H54 (cell line): ENCODE data around the gene PCID2.
"Not testable (repeated sequence)": the region's sequence is repeated elsewhere in the genome, so short reads cannot be mapped to it uniquely, and the experiment has no call there.

Experiments used
- DNase-seq: peaks from one replicate; pipeline ENCODE4 v3.0.0; 2011; ENCODE audit warnings: low spot score, mixed read lengths; ENCODE audit not compliant: insufficient read length
- FAIRE-seq: peaks from 3 replicates; lab custom pipeline; 2011; peaks lifted over from hg19 to GRCh38; lab: Jason Lieb, UNC
- POLR2A ChIP-seq: IDR thresholded peaks from 2 replicates; pipeline ENCODE4 v1.6.1; 2011; ENCODE audit warnings: low read depth, mild to moderate bottlenecking, low read length

The PCID2 gene

DNA sequence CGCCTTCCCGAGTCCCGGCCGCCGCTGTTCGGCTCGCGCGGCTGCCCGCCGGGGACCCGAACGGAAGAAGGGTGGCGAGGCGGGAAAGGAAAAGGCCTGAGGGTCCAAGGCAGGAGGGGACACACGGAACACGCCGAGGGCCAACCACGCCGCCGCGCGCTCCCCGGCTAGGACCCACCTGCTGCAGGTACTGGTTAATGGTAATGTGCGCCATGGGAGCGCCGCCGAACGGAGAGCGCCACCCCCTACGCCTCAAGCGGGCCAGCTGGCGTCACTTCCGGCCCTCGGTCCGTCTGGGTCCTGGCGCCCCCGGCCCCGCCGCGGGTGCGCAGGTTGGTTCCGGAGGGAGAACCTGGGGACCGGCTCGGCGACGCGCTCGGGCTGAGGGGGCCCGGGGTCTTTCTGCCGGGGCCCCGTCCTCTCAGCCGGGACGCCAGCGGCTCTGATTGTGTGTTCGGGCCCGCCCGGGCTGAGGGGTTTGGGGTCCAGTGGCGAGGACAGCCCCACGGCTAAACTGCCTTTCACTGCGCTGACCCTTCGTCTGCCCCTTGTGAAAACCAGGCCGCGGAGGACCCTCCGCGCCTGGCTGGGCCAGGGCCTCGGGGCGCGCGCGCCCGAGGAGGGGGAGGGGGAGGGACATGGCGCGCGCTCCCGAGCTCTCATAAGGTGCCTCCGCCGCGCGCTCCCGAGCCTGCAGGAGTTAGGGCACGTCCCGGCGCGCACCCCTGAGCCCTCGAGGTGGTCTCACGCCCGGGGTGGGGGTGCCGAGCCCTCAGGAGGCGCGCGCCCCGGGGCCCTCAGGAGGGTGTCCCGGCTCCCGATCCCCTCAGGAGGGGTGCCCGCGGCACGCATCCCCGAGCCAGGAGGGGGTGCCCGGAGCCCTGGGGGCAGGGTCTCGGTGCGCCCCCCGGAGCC, at the start of gene PCID2:
PCID2 (minus strand) TSS at position 249 of the 915 bp plus-strand sequence; CDS start at position 214, 35 bp downstream.
- DNase-seq = peak; percentile 88
- peak; percentile 70 for TF ChIP-seq POLR2A
- FAIRE-seq = peak; percentile 48

DNA sequence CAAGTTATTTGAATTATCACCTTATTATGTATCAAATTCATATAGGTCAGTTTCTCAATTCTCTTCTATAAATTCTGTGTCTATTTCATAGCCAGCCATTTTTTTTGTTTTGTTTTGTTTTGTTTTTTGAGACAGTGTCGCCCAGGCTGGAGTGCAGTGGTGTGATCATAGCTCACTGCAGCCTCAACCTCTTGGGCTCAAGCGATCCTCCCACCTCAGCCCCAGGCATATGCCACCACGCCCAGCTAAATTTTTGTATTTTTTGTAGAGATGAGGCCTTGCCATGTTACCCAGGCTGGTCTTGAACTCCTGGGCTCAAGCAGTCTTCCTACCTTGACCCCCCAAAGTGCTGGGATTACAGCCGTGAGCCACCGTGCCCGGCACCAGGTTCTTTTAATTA, 49.4 kb upstream of the PCID2 start:
- not testable (repeated sequence) for DNase-seq, FAIRE-seq

DNA sequence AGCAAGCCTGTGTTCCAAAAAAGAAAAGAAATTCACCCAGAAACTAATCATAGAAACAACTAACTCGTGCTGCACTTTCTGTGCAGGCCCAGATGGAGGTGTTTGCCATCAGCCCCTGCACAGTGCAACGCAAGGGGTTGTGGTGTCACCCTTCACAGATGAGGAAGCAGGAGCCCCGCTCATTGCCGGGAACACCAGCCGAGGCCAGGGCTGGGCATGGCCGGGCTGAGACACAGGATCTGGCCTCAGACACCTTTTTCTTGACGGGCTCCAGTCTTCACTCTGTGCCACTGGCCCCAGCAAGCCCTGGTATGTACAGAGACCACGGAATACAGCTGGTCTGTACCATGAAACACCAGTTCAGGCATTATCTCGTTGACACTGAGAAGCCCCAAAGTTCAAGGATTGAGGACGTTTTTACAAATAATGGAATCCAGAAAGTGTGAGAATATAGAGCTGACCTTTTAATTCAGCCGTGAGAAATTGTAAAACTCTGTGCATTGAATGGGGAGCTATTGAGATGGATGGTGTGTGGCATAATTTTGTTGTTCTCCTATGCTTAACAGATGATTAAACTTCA, 44.1 kb upstream of the PCID2 start:
- FAIRE-seq (no peak), DNase-seq (no peak)
- TF ChIP-seq POLR2A = no peak

DNA sequence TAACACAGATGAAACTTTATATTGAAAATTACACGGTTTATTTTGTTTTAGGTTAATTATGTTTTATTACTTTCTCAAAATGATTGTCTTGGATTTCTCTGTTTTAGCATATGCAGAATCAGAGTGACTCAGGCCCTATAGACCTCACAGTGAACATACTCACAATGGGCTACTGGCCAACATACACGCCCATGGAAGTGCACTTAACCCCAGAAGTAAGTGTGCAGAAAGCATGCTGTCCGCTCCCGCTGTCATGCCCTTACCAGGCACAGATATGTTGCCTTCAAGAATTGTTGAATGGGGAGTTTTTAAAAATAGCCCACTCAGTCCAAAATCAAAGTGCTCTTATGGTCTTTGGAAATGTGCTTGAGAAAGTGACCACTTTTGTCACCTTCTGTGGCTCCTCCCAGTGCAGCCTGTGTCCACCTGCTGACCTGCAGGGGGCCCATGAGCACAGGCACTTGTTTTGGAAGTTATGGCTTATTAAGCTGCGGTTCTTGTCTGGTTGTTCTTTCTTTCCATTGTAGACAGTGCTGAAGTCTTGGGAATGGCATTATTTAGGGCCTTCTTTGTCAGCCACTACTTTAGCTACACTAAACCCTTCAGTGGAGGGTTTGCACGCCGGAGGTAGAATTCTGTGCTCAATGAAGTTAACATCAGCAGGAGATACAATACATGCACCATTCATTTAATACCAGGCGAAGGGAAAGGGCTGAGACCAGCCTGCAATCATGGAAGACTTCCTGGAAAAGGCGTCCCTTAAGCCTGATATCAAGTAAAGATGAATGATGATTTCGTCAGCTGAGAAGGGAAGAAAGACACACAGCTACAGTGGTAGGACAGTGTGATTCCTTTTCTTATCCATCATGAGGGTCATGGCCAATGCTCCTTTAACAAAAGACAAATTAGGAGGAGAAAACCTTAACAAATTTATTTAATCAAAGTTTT, 37.7 kb upstream of the PCID2 start:
- DNase-seq (no peak), FAIRE-seq (no peak)
- TF ChIP-seq POLR2A = no peak

DNA sequence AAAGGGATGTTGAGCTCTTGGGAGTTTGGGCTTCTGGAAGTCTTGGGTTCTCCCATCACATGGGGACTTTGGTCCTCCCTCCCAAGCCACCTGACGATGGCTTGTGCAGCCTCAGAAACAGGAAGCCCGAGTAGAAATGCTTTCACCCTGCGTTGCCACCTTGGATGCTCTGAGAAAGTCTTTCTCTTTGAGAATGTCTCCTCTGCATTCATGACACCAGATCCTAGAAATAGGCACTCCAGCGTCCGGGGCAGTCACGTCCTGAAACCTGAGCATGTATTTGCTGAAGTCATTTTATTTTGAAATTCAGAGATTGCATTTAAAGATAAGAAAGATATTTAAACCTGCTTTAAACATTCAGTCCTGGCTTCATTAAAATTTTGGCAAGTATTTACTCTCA, 35.4 kb upstream of the PCID2 start:
- FAIRE-seq (no peak), DNase-seq (no peak)
- no peak for TF ChIP-seq POLR2A

DNA sequence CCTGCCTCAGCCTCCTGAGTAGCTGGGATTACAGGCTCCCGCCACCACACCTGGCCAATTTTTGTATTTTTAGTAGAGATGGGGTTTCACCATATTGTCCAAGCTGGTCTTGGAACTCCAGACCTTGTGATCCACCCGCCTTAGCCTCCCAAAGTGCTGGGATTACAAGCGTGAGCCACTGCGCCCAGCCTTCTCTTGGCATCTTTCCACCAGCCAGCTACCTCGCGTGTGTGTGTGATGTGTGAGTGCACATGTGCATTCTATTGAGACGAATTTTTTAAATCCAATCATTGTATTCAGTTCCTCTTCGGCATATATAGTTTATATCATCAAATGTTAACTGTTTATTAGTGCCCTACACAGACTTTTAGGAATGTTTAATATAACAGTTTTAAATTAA, 33.2 kb upstream of the PCID2 start:
- DNase-seq, FAIRE-seq: not testable (repeated sequence)

DNA sequence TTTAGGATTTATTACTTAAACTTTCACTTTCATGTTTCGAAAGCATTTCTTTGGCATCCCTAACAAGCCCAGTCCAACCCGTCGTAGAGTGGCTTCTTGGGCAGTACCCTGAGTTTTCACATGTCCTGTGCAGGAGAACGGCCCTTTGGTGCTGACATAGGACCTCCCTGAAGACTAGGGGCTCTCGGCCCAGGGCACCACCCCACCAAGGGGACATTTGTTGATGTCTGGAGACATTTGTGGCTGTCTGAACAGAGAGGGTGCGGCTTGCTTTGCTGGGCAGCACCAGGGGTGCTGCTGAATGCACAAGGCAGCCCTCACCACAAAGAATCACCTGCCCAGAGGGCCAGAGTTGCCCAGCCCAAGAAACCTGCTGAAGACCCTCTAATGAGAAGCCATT, 31.5 kb upstream of the PCID2 start:
- TF ChIP-seq POLR2A = no peak
- DNase-seq (no peak), FAIRE-seq (no peak)

DNA sequence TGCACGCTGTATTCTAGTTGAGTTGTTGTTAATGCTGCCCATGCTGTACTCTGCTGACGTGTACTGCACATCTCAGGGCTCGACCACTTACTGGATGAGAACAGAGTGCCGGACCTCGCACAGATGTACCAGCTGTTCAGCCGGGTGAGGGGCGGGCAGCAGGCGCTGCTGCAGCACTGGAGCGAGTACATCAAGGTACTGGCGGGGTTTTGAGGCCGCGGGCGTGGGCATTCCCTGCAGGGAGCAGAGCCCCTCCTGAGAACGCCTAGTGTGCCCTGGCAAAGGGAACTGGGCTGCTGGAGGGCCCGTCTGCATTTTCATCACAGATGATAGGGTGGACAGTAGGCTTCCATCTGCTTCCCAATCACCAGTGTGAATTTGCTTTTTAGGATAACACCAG, 30.9 kb upstream of the PCID2 start:
- DNase-seq (no peak), FAIRE-seq (no peak)
- no peak for TF ChIP-seq POLR2A

DNA sequence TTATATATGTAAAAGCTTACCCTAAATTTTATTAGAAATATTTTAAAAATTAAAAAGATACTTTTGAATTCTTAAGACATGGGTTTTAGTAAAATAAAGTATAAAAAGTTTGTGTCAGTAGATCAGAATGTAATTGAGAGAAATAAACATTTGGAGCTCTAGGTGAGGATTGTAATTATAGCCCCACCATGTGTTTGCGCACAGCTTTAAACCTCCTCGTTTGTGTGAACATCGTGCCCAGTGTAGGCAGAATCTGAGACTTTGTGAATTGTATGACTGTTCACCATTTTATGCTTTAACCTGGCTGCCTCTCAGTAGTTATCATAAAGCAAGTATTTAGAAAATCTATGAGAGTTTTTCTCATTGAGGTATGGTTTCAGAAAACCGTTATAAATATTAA, 30.1 kb upstream of the PCID2 start:
- FAIRE-seq (no peak), DNase-seq (no peak)
- no peak for TF ChIP-seq POLR2A

DNA sequence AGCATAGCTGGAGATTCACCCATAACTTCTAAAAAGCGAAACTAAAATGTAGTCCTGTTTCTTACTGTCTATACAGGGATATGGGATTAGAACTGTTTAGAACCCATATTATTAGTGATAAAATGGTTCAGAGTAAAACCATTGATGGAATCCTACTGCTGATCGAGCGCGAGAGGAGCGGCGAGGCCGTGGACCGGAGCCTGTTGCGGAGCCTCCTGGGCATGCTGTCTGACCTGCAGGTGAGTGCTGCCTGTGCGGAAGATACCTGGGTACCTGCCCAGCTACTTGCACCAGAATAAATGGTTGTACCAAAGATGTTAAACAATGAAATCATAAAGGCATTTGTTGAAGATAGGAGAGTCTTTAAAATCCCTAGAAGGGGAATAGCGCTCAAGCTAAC, 24.6 kb upstream of the PCID2 start:
- DNase-seq (no peak), FAIRE-seq (no peak)
- no peak for TF ChIP-seq POLR2A

DNA sequence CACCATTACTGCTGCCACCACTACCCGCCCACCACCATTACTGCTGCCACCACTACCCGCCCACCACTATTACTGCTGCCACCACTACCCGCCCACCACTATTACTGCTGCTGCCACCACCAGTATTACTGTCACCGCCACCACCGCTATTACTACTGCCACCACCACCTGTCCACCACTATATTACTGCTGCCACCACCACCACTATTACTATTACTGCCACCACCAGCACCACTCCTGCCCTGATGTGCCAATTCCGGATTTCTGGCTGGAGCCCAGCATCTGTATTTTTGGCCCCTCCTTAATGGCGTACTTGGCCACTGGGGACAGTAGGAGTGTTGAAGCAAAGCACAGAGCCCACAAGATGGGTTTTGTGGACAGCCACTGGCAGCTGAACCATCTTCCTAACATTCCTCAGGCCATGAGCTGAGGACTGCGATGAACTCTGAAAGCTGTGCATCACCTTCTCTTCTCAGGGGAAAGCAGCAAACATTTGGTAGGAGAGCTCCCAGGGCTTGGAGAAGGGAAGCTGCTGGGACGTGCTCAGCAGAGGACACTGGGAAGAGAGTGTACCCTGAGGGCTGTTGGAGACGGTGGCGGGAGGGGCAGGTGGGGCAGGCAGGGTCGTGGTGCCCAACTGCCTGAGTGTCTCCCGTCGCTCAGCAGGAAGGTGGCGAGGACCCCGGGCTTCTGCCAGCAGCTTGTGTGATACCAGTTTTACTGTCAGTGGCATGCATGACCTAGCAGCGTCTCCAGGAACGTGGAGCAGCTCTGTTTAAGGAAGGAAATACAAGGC, 23.9 kb upstream of the PCID2 start:
- no peak for DNase-seq
- TF ChIP-seq POLR2A = no peak
- no peak for FAIRE-seq

DNA sequence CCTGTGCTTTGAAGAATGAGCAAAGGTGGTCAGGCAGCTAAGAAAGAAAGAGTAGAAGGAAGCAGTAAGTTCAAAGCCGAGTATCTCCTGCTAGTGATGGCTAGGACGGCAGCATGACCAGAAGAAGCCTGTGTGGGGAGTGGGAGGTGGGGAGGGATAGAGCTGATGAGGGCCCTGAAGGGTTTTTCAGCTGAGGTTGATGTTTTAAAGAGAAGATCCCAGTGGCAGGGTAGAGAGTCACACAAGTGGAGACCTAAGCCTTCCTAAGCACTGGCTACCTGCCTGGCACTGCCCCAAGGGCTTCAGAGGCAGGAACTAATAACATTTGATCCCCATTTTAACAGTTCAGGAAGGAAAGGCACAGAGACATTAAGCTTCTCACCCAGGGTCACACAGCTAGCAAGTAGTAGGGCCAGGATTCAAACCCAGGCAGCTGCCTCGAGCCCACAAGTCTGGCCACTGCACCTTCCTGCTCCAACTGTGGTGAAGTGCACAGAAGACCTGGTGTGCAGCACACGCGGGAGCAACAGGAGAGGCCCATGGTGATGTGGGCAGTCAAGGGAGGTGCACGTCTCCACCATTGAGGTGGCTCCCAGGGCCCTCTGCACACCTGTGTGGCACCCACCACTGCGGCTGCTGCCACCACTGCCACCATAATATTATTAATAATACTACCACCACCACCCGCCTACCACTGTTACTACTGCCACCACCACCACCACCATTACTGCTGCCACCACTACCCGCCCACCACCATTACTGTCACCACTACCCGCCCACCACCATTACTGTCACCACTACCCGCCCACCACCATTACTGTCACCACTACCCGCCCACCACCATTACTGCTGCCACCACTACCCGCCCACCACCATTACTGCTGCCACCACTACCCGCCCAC, 23.1 kb upstream of the PCID2 start:
- TF ChIP-seq POLR2A = no peak
- DNase-seq (no peak), FAIRE-seq (peak; percentile 45)
